ENCODE results near the gene CYTH1. TPM values are rescaled to one million over a fixed set of nuclear protein-coding genes. Genes with fewer than 3 reads are reported as not detected.
A peak's percentile ranks its signal among the peaks of the same experiment; 100 is the strongest.

Gene CYTH1
- total and polyA plus RNA-seq, 7 experiments from 2014 or later, result 297 to 452 (median 418) TPM

DNA sequence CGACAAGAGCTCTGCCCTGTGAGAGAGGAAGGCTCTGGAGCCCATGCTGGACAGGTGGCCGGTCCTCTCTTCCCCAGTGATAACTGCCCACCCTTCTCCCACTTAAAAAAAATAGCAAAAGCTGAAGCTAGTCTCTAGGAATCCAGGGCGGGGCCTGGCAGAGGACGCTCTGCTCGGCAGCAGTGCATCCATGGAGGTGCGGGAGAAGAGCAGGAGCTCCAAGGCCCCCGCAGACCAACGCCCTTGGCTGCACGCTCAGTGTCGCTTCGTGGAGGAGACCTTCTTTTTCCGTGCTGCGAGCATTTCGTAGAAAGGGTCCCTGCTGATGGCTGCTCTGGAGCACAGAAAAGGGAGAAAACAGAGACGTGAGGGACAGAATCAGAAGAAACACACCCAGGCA is 106.2 kb downstream of the CYTH1 start:
- Histone ChIP-seq H3K4me1 (ENCODE audit: control insufficient read depth in 2 of 2, insufficient read depth in 2 of 2, low read length in 2 of 2) (no peaks in the 10 kb centered on the region), H3K27me3 (ENCODE audit: control insufficient read depth in 2 of 2, insufficient read depth in 2 of 2, low read length in 2 of 2) (no peaks in the 10 kb centered on the region), H3K9me3 (ENCODE audit: control insufficient read depth in 2 of 3, low read length in 3 of 3) (no peaks in the 10 kb centered on the region), H3K4me3 (ENCODE audit: low read length) (no peak overlapping the region), H3K36me3 (ENCODE audit: control insufficient read depth in 2 of 3, insufficient read depth in 3 of 3, low read length in 3 of 3) (peaks cover 51 to 96% (median 74%) of the 10 kb centered on the region in 3 experiments), H3K27ac (ENCODE audit: low read depth, low read length) (no peak overlapping the region)
- intact Hi-C loops (cut with micrococcal nuclease), result no loop called here
- POLR2A ChIA-PET, result interaction anchor here (1.0 to 1.5 kb wide), 3 partner anchors 10 to 33 kb away, joined by 3 to 5 read pairs (median 4); no protein-coding TSS in a partner anchor
- CTCF ChIA-PET, result interaction anchor here (0.6 to 0.7 kb wide), 3 partner anchors 31 to 1476 kb away, joined by 3 to 4 read pairs (median 4); no protein-coding TSS in a partner anchor
- peaks cover 0 to 7% (median 4%) of the 10 kb centered on the region in 7 donors for H3K4me1 Mint-ChIP-seq
- no peak for DNase-seq
- H3K9me3 Mint-ChIP-seq, result peaks cover 0 to 24% (median 0%) of the 10 kb centered on the region in 11 donors
- ATAC-seq, result no peak
- H3K4me3 Mint-ChIP-seq, result peak overlapping the region in 2 of 10 donors; percentile 21 to 27
- H3K27me3 Mint-ChIP-seq, result no peaks in the 10 kb centered on the region
- peak overlapping the region in 5 of 9 donors; percentile 10 to 73 (median 41) for H3K27ac Mint-ChIP-seq
- peaks cover 0 to 49% (median 24%) of the 10 kb centered on the region in 5 donors for H3K36me3 Mint-ChIP-seq

DNA sequence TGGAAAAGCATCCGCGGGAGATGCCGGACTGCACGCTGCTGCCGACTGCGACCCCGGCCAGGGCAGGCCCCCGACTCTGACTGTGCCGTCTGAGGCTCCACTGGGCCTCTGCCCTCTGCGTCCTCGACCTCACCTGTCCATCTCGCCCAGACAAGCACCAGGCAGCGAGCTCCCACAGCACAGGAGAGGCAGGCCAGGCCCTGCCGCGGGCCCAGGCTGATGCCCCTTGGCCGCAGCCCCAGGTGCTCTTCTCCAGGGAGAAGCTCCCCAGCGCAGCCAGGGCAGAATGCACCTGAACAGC is 106.8 kb downstream of the CYTH1 start:
- Histone ChIP-seq H3K4me3 (ENCODE audit: low read length) (no peak overlapping the region), H3K9me3 (ENCODE audit: control insufficient read depth in 2 of 3, low read length in 3 of 3) (no peaks in the 10 kb centered on the region), H3K4me1 (ENCODE audit: control insufficient read depth in 2 of 2, insufficient read depth in 2 of 2, low read length in 2 of 2) (no peaks in the 10 kb centered on the region), H3K27ac (ENCODE audit: low read depth, low read length) (no peak overlapping the region), H3K27me3 (ENCODE audit: control insufficient read depth in 2 of 2, insufficient read depth in 2 of 2, low read length in 2 of 2) (no peaks in the 10 kb centered on the region), H3K36me3 (ENCODE audit: control insufficient read depth in 2 of 3, insufficient read depth in 3 of 3, low read length in 3 of 3) (peaks cover 51 to 96% (median 68%) of the 10 kb centered on the region in 3 experiments)
- ChIA-PET CTCF (interaction anchor here (0.6 to 0.7 kb wide), 2 partner anchors 32 to 1300 kb away, joined by 4 read pairs; no protein-coding TSS in a partner anchor), POLR2A (interaction anchor here (1.0 to 1.5 kb wide), 3 partner anchors 9 to 33 kb away, joined by 3 to 5 read pairs (median 4); no protein-coding TSS in a partner anchor)
- no peak overlapping the region for H3K4me3 Mint-ChIP-seq
- H3K36me3 Mint-ChIP-seq, result peaks cover 0 to 44% (median 23%) of the 10 kb centered on the region in 5 donors
- intact Hi-C loops (cut with micrococcal nuclease), result no loop called here
- H3K27me3 Mint-ChIP-seq, result no peaks in the 10 kb centered on the region
- peak overlapping the region in 2 of 9 donors; percentile 10 to 43 for H3K27ac Mint-ChIP-seq
- no peak for ATAC-seq
- peaks cover 0 to 21% (median 0%) of the 10 kb centered on the region in 11 donors for H3K9me3 Mint-ChIP-seq
- peaks cover 0 to 13% (median 5%) of the 10 kb centered on the region in 7 donors for H3K4me1 Mint-ChIP-seq
- DNase-seq, result no peak

GRCh38 chr17:78674595-78675315 is 107.3 kb downstream of the CYTH1 start:
- Mint-ChIP-seq H3K4me3 (peak overlapping the region in 1 of 10 donors; percentile 18), H3K4me1 (peaks cover 0 to 13% (median 5%) of the 10 kb centered on the region in 7 donors), H3K9me3 (peaks cover 0 to 21% (median 0%) of the 10 kb centered on the region in 11 donors), H3K36me3 (peaks cover 0 to 40% (median 22%) of the 10 kb centered on the region in 5 donors), H3K27ac (peak overlapping the region in 8 of 9 donors; percentile 17 to 73 (median 42)), H3K27me3 (no peaks in the 10 kb centered on the region)
- CTCF ChIA-PET, result interaction anchor here (0.6 kb wide), 2 partner anchors 32 to 115 kb away, joined by 4 to 6 read pairs; no protein-coding TSS in a partner anchor
- Histone ChIP-seq H3K9me3 (ENCODE audit: control insufficient read depth in 2 of 3, low read length in 3 of 3) (no peaks in the 10 kb centered on the region), H3K36me3 (ENCODE audit: control insufficient read depth in 2 of 3, insufficient read depth in 3 of 3, low read length in 3 of 3) (peaks cover 48 to 96% (median 63%) of the 10 kb centered on the region in 3 experiments), H3K4me3 (ENCODE audit: low read length) (no peak overlapping the region), H3K4me1 (ENCODE audit: control insufficient read depth in 2 of 2, insufficient read depth in 2 of 2, low read length in 2 of 2) (no peaks in the 10 kb centered on the region), H3K27ac (ENCODE audit: low read depth, low read length) (no peak overlapping the region), H3K27me3 (ENCODE audit: control insufficient read depth in 2 of 2, insufficient read depth in 2 of 2, low read length in 2 of 2) (no peaks in the 10 kb centered on the region)
- ATAC-seq, result no peak
- intact Hi-C loops (cut with micrococcal nuclease), result no loop called here
- POLR2A ChIA-PET, result interaction anchor here (0.9 to 1.5 kb wide), 3 partner anchors 9 to 34 kb away, joined by 3 to 5 read pairs (median 4); no protein-coding TSS in a partner anchor
- DNase-seq, result no peak

GRCh38 chr17:78674156-78674555 is 107.9 kb downstream of the CYTH1 start:
- peak overlapping the region in 1 of 10 donors; percentile 18 for H3K4me3 Mint-ChIP-seq
- ATAC-seq (no peak), DNase-seq (no peak)
- Histone ChIP-seq H3K27me3 (ENCODE audit: control insufficient read depth in 2 of 2, insufficient read depth in 2 of 2, low read length in 2 of 2) (no peaks in the 10 kb centered on the region), H3K4me1 (ENCODE audit: control insufficient read depth in 2 of 2, insufficient read depth in 2 of 2, low read length in 2 of 2) (no peaks in the 10 kb centered on the region), H3K4me3 (ENCODE audit: low read length) (no peak overlapping the region), H3K36me3 (ENCODE audit: control insufficient read depth in 2 of 3, insufficient read depth in 3 of 3, low read length in 3 of 3) (peaks cover 42 to 91% (median 57%) of the 10 kb centered on the region in 3 experiments), H3K9me3 (ENCODE audit: control insufficient read depth in 2 of 3, low read length in 3 of 3) (no peaks in the 10 kb centered on the region), H3K27ac (ENCODE audit: low read depth, low read length) (no peak overlapping the region)
- H3K27me3 Mint-ChIP-seq, result no peaks in the 10 kb centered on the region
- peaks cover 0 to 17% (median 9%) of the 10 kb centered on the region in 7 donors for H3K4me1 Mint-ChIP-seq
- peaks cover 0 to 37% (median 19%) of the 10 kb centered on the region in 5 donors for H3K36me3 Mint-ChIP-seq
- H3K27ac Mint-ChIP-seq, result peak overlapping the region in 6 of 9 donors; percentile 22 to 73 (median 50)
- CTCF ChIA-PET, result interaction anchor here (0.6 kb wide), 1 partner anchor 115 kb away, joined by 6 read pairs; no protein-coding TSS in a partner anchor
- intact Hi-C loops (cut with micrococcal nuclease), result no loop called here
- H3K9me3 Mint-ChIP-seq, result peaks cover 0 to 27% (median 0%) of the 10 kb centered on the region in 11 donors
- POLR2A ChIA-PET, result interaction anchor here (0.9 to 1.5 kb wide), 2 partner anchors 11 to 34 kb away, joined by 3 to 4 read pairs; no protein-coding TSS in a partner anchor

DNA sequence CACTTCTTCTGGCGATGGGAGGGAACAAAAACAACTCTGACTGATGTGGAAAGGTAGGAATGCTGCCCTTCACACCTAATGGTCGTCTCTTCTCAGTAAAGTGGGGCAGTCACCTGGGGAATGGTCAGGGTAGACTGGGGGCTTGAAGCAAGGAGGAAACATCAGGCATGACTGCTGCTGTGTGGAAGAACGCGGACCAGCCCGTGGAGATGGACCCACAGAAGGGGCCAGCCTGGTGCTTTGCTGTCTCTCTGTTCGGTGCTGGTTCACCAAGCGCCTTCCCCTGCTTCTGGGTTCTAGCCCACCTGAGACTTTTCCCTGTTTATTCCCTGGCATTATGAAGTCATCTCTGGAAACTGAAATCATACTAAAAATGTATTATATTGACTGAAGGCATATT is 108.7 kb downstream of the CYTH1 start:
- ChIA-PET CTCF (no interaction called here), POLR2A (no interaction called here)
- H3K4me1 ChIP-seq (ENCODE audit: control insufficient read depth in 2 of 2, insufficient read depth in 2 of 2, low read length in 2 of 2), result no peaks in the 10 kb centered on the region
- no peak for ATAC-seq
- H3K4me1 Mint-ChIP-seq, result peaks cover 0 to 21% (median 13%) of the 10 kb centered on the region in 7 donors
- H3K4me3 Mint-ChIP-seq, result peak overlapping the region in 2 of 10 donors; percentile 10 to 11
- peaks cover 0 to 31% (median 18%) of the 10 kb centered on the region in 5 donors for H3K36me3 Mint-ChIP-seq
- H3K36me3 ChIP-seq (ENCODE audit: control insufficient read depth in 2 of 3, insufficient read depth in 3 of 3, low read length in 3 of 3), result peaks cover 37 to 84% (median 50%) of the 10 kb centered on the region in 3 experiments
- no peaks in the 10 kb centered on the region for H3K27me3 Mint-ChIP-seq
- no peak overlapping the region for H3K4me3 ChIP-seq (ENCODE audit: low read length)
- intact Hi-C loops (cut with micrococcal nuclease), result no loop called here
- no peaks in the 10 kb centered on the region for H3K27me3 ChIP-seq (ENCODE audit: control insufficient read depth in 2 of 2, insufficient read depth in 2 of 2, low read length in 2 of 2)
- no peaks in the 10 kb centered on the region for H3K9me3 ChIP-seq (ENCODE audit: control insufficient read depth in 2 of 3, low read length in 3 of 3)
- H3K9me3 Mint-ChIP-seq, result peaks cover 0 to 25% (median 0%) of the 10 kb centered on the region in 11 donors
- peak overlapping the region in 8 of 9 donors; percentile 1 to 54 (median 16) for H3K27ac Mint-ChIP-seq
- no peak for DNase-seq
- H3K27ac ChIP-seq (ENCODE audit: low read depth, low read length), result no peak overlapping the region

- DNase-seq, result no peak
- peak overlapping the region in 3 of 10 donors; percentile 10 to 18 (median 11) for H3K4me3 Mint-ChIP-seq
- H3K9me3 ChIP-seq (ENCODE audit: control insufficient read depth in 2 of 3, low read length in 3 of 3), result no peaks in the 10 kb centered on the region
- H3K27me3 ChIP-seq (ENCODE audit: control insufficient read depth in 2 of 2, insufficient read depth in 2 of 2, low read length in 2 of 2), result no peaks in the 10 kb centered on the region
- no peaks in the 10 kb centered on the region for H3K4me1 ChIP-seq (ENCODE audit: control insufficient read depth in 2 of 2, insufficient read depth in 2 of 2, low read length in 2 of 2)
- no peak overlapping the region for H3K27ac ChIP-seq (ENCODE audit: low read depth, low read length)
- H3K27ac Mint-ChIP-seq, result peak overlapping the region in 8 of 9 donors; percentile 2 to 67 (median 24)
- H3K36me3 ChIP-seq (ENCODE audit: control insufficient read depth in 2 of 3, insufficient read depth in 3 of 3, low read length in 3 of 3), result peaks cover 33 to 82% (median 46%) of the 10 kb centered on the region in 3 experiments
- CTCF ChIA-PET, result no interaction called here
- POLR2A ChIA-PET, result no interaction called here
- peaks cover 0 to 26% (median 0%) of the 10 kb centered on the region in 11 donors for H3K9me3 Mint-ChIP-seq
- intact Hi-C loops (cut with micrococcal nuclease), result no loop called here
- peaks cover 3 to 22% (median 15%) of the 10 kb centered on the region in 7 donors for H3K4me1 Mint-ChIP-seq
- H3K36me3 Mint-ChIP-seq, result peaks cover 0 to 34% (median 17%) of the 10 kb centered on the region in 5 donors
- ATAC-seq, result peak; percentile 26
- no peak overlapping the region for H3K4me3 ChIP-seq (ENCODE audit: low read length)
- no peaks in the 10 kb centered on the region for H3K27me3 Mint-ChIP-seq
Measured at GRCh38 chr17:78672871-78673371, 109.2 kb downstream of the CYTH1 start.
